Measurements from ENCODE around the gene OSBP2. TPM values are rescaled to one million over a fixed set of nuclear protein-coding genes. Genes with fewer than 3 reads are reported as not detected.

Gene OSBP2
- total RNA-seq, 6 experiments from 2014 or later: 0.31 to 3.4 (median 0.93) TPM

DNA sequence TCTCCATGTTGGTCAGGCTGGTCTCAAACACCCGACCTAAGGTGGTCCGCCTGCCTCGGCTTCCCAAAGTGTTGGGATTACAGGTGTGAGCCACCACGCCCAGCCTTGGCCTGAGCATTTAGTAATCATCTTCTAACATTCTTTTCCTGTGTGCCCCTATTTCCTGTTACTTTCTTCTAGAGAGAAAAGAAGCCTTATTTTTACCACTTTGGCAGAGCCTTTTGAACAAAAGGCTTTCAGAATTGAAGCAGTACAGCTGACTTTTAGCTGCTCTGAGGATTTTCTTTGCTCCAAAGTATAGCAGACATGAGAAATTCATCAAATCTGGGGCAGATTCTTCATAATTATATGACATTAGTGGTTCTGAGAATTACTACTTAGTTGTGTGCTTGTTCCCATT is 260.5 kb downstream of the OSBP2 start:
- TF ChIP-seq, protein P1, sequence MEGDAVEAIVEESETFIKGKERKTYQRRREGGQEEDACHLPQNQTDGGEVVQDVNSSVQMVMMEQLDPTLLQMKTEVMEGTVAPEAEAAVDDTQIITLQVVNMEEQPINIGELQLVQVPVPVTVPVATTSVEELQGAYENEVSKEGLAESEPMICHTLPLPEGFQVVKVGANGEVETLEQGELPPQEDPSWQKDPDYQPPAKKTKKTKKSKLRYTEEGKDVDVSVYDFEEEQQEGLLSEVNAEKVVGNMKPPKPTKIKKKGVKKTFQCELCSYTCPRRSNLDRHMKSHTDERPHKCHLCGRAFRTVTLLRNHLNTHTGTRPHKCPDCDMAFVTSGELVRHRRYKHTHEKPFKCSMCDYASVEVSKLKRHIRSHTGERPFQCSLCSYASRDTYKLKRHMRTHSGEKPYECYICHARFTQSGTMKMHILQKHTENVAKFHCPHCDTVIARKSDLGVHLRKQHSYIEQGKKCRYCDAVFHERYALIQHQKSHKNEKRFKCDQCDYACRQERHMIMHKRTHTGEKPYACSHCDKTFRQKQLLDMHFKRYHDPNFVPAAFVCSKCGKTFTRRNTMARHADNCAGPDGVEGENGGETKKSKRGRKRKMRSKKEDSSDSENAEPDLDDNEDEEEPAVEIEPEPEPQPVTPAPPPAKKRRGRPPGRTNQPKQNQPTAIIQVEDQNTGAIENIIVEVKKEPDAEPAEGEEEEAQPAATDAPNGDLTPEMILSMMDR (IDR thresholded peaks at IDR 0.05): no peak
- TF ChIP-seq POLR2A (IDR thresholded peaks at IDR 0.05): no peak
- WGBS (ENCODE audit: insufficient coverage, low coverage, low lambda C conversion rate, missing lambda C conversion rate): 75% methylated on average over 1 of the region's 4 CpGs
- no peaks in the 10 kb centered on the region for H3K27me3 ChIP-seq
- no peak for DNase-seq
- ATAC-seq: no peak
- no peaks in the 10 kb centered on the region for H3K4me1 ChIP-seq
- intact Hi-C loops (cut with DNase I): no loop called here
- H3K36me3 ChIP-seq: peaks cover 0 to 22% (median 0%) of the 10 kb centered on the region in 4 donors
- H3K9me3 ChIP-seq: no peaks in the 10 kb centered on the region
- H3K4me3 ChIP-seq: no peak overlapping the region
- H3K27ac ChIP-seq: no peak overlapping the region

MicroRNAs within 50 kb of the gene (microRNA counts, 767-probe panel; counts per million panel counts)
- microRNA hsa-miR-3200-3p: 237 counts per million

Small RNA genes lying within 50 kb of the gene (microRNA-seq; reads per million reads assigned to microRNA genes)
- 3.2 to 4.6 reads per million in 2 donors for gene MIR3200

Small RNA genes lying within 50 kb of the gene (small RNA-seq; reads per million reads assigned to genes)
- 0 to 0.19 reads per million in 2 experiments for gene MIR3200

Other genes with a start within 250 kb of the OSBP2 start
- 1 to 10 TPM in 1 of 6 experiments, under 1 TPM in 3, not detected in 2; 0.31 to 1.1 (median 0.55) TPM for gene SEC14L3, start 222.9 kb upstream of the OSBP2 start, total RNA-seq
- gene SEC14L4, start 189.2 kb upstream of the OSBP2 start, total RNA-seq: 10 to 100 TPM in 5 of 6 experiments, 1 to 10 TPM in 1; 9.4 to 27.7 (median 17.9) TPM
- gene SEC14L6, start 148.1 kb upstream of the OSBP2 start, total RNA-seq: under 1 TPM in 5 of 6 experiments, not detected in 1; 0.06 to 0.39 (median 0.12) TPM
- 1 to 10 TPM in 5 of 6 experiments, under 1 TPM in 1; 0.58 to 7.0 (median 3.3) TPM for gene GAL3ST1, start 120.2 kb upstream of the OSBP2 start, total RNA-seq
- 10 to 100 TPM; 21.9 to 35.7 (median 31.4) TPM for gene PES1, start 103.0 kb upstream of the OSBP2 start, total RNA-seq
- gene TCN2, start 87.7 kb upstream of the OSBP2 start, total RNA-seq: 10 to 100 TPM in 5 of 6 experiments, 1 to 10 TPM in 1; 8.9 to 14.6 (median 12.8) TPM
- 1 to 10 TPM in 2 of 6 experiments, under 1 TPM in 4; 0.22 to 1.7 (median 0.48) TPM for gene SLC35E4, start 59.1 kb upstream of the OSBP2 start, total RNA-seq
- 1 to 10 TPM in 5 of 6 experiments, under 1 TPM in 1; 0.97 to 3.1 (median 2.2) TPM for gene DUSP18, start 27.0 kb upstream of the OSBP2 start, total RNA-seq

All from right lobe of liver (tissue), 6 donors.